22Rv1 (cell line): Measurements from ENCODE around the gene ISLR.

Experiments
- CTCF ChIP-seq: fragments of 450-650 bp; IDR thresholded peaks from 2 replicates; pipeline ENCODE4 v1.5.1; 2017; ENCODE audit warnings: mild to moderate bottlenecking
- ZFX ChIP-seq: fragments of 450-650 bp; IDR thresholded peaks from 2 replicates; pipeline ENCODE4 v1.6.1; 2017; ENCODE audit warnings: antibody characterized with exemption, borderline replicate concordance

- TF ChIP-seq CTCF (no peak), ZFX (no peak)
These were observed 7.5 kb downstream of the ISLR start for GRCh38 chr15:74180881-74181602.
